GM21423 (cell line): ENCODE data around the gene C2orf92.
"Not testable (repeated sequence)": the region's sequence is repeated elsewhere in the genome, so short reads cannot be mapped to it uniquely, and the experiment has no call there.

ENCODE experiments used
- ATAC-seq: cut with Tn5 transposase; IDR thresholded peaks from one replicate; pipeline ENCODE4 v1.9.1; 2021; ENCODE audit warnings: mild to moderate bottlenecking, moderate library complexity; ENCODE audit not compliant: unreplicated experiment

C2orf92 gene

GRCh38 chr2:97669448-97669847, at the start of gene C2orf92:
C2orf92 (plus strand) TSS chr2:97669713; CDS start chr2:97669789, 76 bp downstream.
- no peak for ATAC-seq

GRCh38 chr2:97620492-97620891, 49.0 kb upstream of the C2orf92 start:
- not testable (repeated sequence) for ATAC-seq

- ATAC-seq, result not testable (repeated sequence)
Observed at GRCh38 chr2:97622976-97623375, 46.5 kb upstream of the C2orf92 start.

GRCh38 chr2:97625354-97626048, 44.0 kb upstream of the C2orf92 start:
- not testable (repeated sequence) for ATAC-seq

GRCh38 chr2:97626049-97626430, 43.5 kb upstream of the C2orf92 start:
- not testable (repeated sequence) for ATAC-seq

- ATAC-seq, result no peak
Observed at GRCh38 chr2:97644023-97644717, 25.3 kb upstream of the C2orf92 start.

- peak; percentile 22 for ATAC-seq
Observed at GRCh38 chr2:97645112-97645694, 24.3 kb upstream of the C2orf92 start.

GRCh38 chr2:97645695-97646629, 23.6 kb upstream of the C2orf92 start, which contains the start of gene COX5B:
COX5B (plus strand) TSS chr2:97646062; CDS start chr2:97646087, 25 bp downstream.
- peak; percentile 95 for ATAC-seq

- no peak for ATAC-seq
Observed at GRCh38 chr2:97646977-97647376, 22.5 kb upstream of the C2orf92 start.

GRCh38 chr2:97651114-97651513, 18.4 kb upstream of the C2orf92 start:
- ATAC-seq, result no peak

GRCh38 chr2:97653473-97653872, 16.0 kb upstream of the C2orf92 start:
- ATAC-seq, result no peak

- no peak for ATAC-seq
Observed at GRCh38 chr2:97653874-97654273, 15.6 kb upstream of the C2orf92 start.

- ATAC-seq, result no peak
Observed at GRCh38 chr2:97654309-97654708, 15.2 kb upstream of the C2orf92 start.

GRCh38 chr2:97654791-97655190, 14.7 kb upstream of the C2orf92 start:
- no peak for ATAC-seq

GRCh38 chr2:97656129-97656755, 13.3 kb upstream of the C2orf92 start:
- ATAC-seq, result no peak

- ATAC-seq, result no peak
Observed at GRCh38 chr2:97656905-97657587, 12.5 kb upstream of the C2orf92 start.

- no peak for ATAC-seq
Observed at GRCh38 chr2:97657986-97658690, 11.4 kb upstream of the C2orf92 start.

GRCh38 chr2:97658691-97659157, 10.8 kb upstream of the C2orf92 start:
- ATAC-seq, result no peak
